CD4-positive, alpha-beta T cell (primary cell): ENCODE results near the gene CD9. TPM values are rescaled to one million over a fixed set of nuclear protein-coding genes. Genes with fewer than 3 reads are reported as not detected.
"Not testable (repeated sequence)": the region's sequence is repeated elsewhere in the genome, so short reads cannot be mapped to it uniquely, and the experiment has no call there.

Experiments
- ATAC-seq: fragments of 200-7000 bp; cut with Tn5 transposase; one replicate; pipeline ENCODE4 v1.10.0; 2022; ENCODE audit warnings: mild to moderate bottlenecking; ENCODE audit not compliant: poor library complexity
- CTCF ChIA-PET: fragments of 350-600 bp; sonication (Branson Sonifier 250); formaldehyde crosslinking; loops from one replicate; lab custom pipeline; 2021; ENCODE audit warnings: antibody characterized with exemption, inconsistent platforms; lab: Charles Lee
- POLR2A ChIA-PET: fragments of 350-600 bp; sonication (Branson Sonifier 250); formaldehyde crosslinking; loops from one replicate; lab custom pipeline; 2021; ENCODE audit warnings: antibody characterized with exemption, inconsistent platforms; lab: Charles Lee
- DNase-seq, 14 experiments: peaks; one replicate each; pipeline ENCODE4 v3.0.0-alpha.2; 2013 to 2020; ENCODE audit warnings: mixed read lengths in 2 of 14
- H3K27ac ChIP-seq, 2 donors: one replicate each; pipeline versions ENCODE4 v1.5.1 to v1.7.0; 2013; ENCODE audit warnings: low read length in 2 of 2, low read depth in 1 of 2, mild to moderate bottlenecking in 1 of 2
- H3K27me3 ChIP-seq, 2 experiments: 1 replicate in 1 of 2; 2 replicates in 1 of 2; pipeline versions ENCODE4 v1.6.1 to v1.7.0; 2013; ENCODE audit warnings: low read length in 2 of 2, control low read depth in 1 of 2, mild to moderate bottlenecking in 1 of 2, moderate library complexity in 1 of 2; ENCODE audit not compliant: insufficient read depth in 2 of 2, control insufficient read depth in 1 of 2
- H3K36me3 ChIP-seq: one replicate; pipeline ENCODE4 v1.6.1; 2013; ENCODE audit warnings: low read length, control low read depth; ENCODE audit not compliant: insufficient read depth
- H3K4me1 ChIP-seq: one replicate; pipeline ENCODE4 v1.6.1; 2013; ENCODE audit warnings: low read length, control low read depth; ENCODE audit not compliant: insufficient read depth
- H3K4me3 ChIP-seq: one replicate; pipeline ENCODE4 v1.5.1; 2013; ENCODE audit warnings: mild to moderate bottlenecking, low read length, moderate library complexity
- H3K9me3 ChIP-seq, 2 experiments: 1 replicate in 1 of 2; 2 replicates in 1 of 2; pipeline versions ENCODE4 v1.6.1 to v1.7.0; 2013; ENCODE audit warnings: low read length in 2 of 2, mild to moderate bottlenecking in 2 of 2, control low read depth in 1 of 2, moderate library complexity in 1 of 2; ENCODE audit not compliant: control insufficient read depth in 1 of 2, insufficient read depth in 1 of 2
- H3K27ac Mint-ChIP-seq: one replicate; pipeline ENCODE4 v1.8.0; 2020; ENCODE audit warnings: mixed read lengths
- H3K27me3 Mint-ChIP-seq: one replicate; pipeline ENCODE4 v1.8.0; 2021; ENCODE audit warnings: mixed read lengths
- H3K36me3 Mint-ChIP-seq: one replicate; pipeline ENCODE4 v1.8.0; 2021; ENCODE audit warnings: low read depth, mixed read lengths
- H3K4me1 Mint-ChIP-seq: one replicate; pipeline ENCODE4 v1.8.0; 2021; ENCODE audit warnings: low read depth, mixed read lengths
- H3K4me3 Mint-ChIP-seq: one replicate; pipeline ENCODE4 v1.8.0; 2020; ENCODE audit warnings: mild to moderate bottlenecking, mixed read lengths
- H3K9me3 Mint-ChIP-seq: one replicate; pipeline ENCODE4 v1.8.0; 2020; ENCODE audit warnings: mixed read lengths
- CTCF ChIP-seq: fragments of 200-600 bp; IDR thresholded peaks from one replicate; pipeline ENCODE4 v1.8.0; 2022; ENCODE audit warnings: antibody characterized with exemption, mild to moderate bottlenecking
- intact Hi-C, 2 experiments: fragments of 100-400 bp; cut with DNase I in 1 of 2; cut with micrococcal nuclease in 1 of 2; formaldehyde crosslinking; loops; one replicate each; pipeline versions ENCODE4 v1.15.1 to v1.9.0; 2023 to 2025; cut with DNase I, micrococcal nuclease
- total RNA-seq, 174 experiments: library from RNA in 2 of 174; stranded (reverse) in 2 of 174; gene quantifications; one replicate each; pipeline ENCODE4 v1.2.3 and lab custom pipeline; 2021 to 2026

Gene CD9
- total RNA-seq, 2 experiments from 2014 or later = 0.36 to 0.66 TPM

DNA sequence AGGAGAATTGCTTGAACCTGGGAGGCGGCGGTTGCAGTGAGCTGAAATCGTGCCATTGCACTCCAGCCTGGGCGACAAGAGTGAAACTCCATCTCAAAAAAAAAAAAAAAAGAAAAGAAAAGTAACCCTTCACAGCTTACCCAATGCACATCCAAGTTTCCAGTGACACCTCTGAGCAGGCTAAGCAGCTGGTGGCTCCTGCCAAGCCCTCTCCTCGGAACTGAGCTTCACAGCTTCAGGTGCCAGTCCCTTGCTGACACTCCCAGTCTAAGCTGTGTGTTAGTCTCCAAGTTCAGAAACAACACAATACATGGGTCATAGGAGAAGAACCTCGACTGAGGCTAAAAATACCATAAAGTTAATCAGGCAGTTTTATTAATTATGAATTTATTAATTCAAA is 7.9 kb downstream of the CD9 start:
- H3K27me3 ChIP-seq = peaks cover 5 to 6% of the 10 kb centered on the region in 2 experiments
- H3K9me3 ChIP-seq = no peaks in the 10 kb centered on the region
- Mint-ChIP-seq H3K27ac (no peak overlapping the region), H3K36me3 (no peaks in the 10 kb centered on the region), H3K4me1 (peaks cover 14% of the 10 kb centered on the region), H3K4me3 (no peak overlapping the region), H3K9me3 (no peaks in the 10 kb centered on the region), H3K27me3 (peaks cover 21% of the 10 kb centered on the region)
- ChIA-PET CTCF (interaction anchor here (0.6 kb wide), 1 partner anchor 1593 kb away, joined by 3 read pairs; no protein-coding TSS in a partner anchor), POLR2A (no interaction called here)
- no peak for ATAC-seq
- intact Hi-C loops = no loop called here
- no peak for DNase-seq
- no peaks in the 10 kb centered on the region for H3K4me1 ChIP-seq
- TF ChIP-seq CTCF = no peak
- H3K4me3 ChIP-seq = no peak overlapping the region
- H3K36me3 ChIP-seq = no peaks in the 10 kb centered on the region
- no peak overlapping the region for H3K27ac ChIP-seq

DNA sequence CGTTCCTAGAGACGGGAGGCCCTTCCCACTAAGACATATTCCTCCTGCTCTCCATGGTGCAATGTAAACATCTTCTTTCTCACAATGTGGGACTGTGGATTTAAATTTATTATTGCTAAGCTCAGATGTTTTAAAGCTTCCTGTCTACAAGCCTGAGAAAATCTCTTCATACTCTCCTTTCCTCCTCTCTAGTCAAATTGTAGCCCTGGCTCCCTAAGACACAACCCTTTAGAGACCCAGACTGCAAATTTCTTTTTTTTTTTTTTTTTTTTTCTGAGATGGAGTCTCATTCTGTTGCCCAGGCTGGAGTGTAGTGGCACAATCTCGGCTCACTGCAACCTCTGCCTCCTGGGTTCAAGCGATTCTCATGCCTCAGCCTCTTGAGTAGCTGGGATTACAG is 9.2 kb downstream of the CD9 start:
- H3K36me3 Mint-ChIP-seq, H3K4me3 ChIP-seq, H3K9me3 Mint-ChIP-seq, H3K27me3 ChIP-seq, H3K9me3 ChIP-seq, H3K27me3 Mint-ChIP-seq, intact Hi-C loops, CTCF ChIA-PET, H3K4me1 ChIP-seq, H3K27ac ChIP-seq, H3K36me3 ChIP-seq, H3K4me3 Mint-ChIP-seq, ATAC-seq, DNase-seq, H3K27ac Mint-ChIP-seq: not testable (repeated sequence)
- POLR2A ChIA-PET = interaction anchor here (0.6 kb wide), 1 partner anchor 21 kb away, joined by 3 read pairs; no protein-coding TSS in a partner anchor
- H3K4me1 Mint-ChIP-seq = peaks cover 15% of the 10 kb centered on the region

- ChIA-PET POLR2A (no interaction called here), CTCF (no interaction called here)
- H3K27ac ChIP-seq = no peak overlapping the region
- no peaks in the 10 kb centered on the region for H3K4me1 ChIP-seq
- Mint-ChIP-seq H3K9me3 (no peaks in the 10 kb centered on the region), H3K4me1 (peaks cover 9% of the 10 kb centered on the region), H3K27me3 (no peaks in the 10 kb centered on the region), H3K27ac (no peak overlapping the region), H3K36me3 (no peaks in the 10 kb centered on the region), H3K4me3 (no peak overlapping the region)
- ATAC-seq (no peak), DNase-seq (no peak)
- intact Hi-C loops = loop anchor here in 1 of 2 experiments (10.0 kb wide), 1 partner anchor 963 kb away; no protein-coding TSS in a partner anchor
- no peaks in the 10 kb centered on the region for H3K36me3 ChIP-seq
- no peak overlapping the region for H3K4me3 ChIP-seq
- TF ChIP-seq CTCF = no peak
- H3K27me3 ChIP-seq = peaks cover 0 to 2% of the 10 kb centered on the region in 2 experiments
- H3K9me3 ChIP-seq = no peaks in the 10 kb centered on the region
These were observed 11.2 kb downstream of the CD9 start for GRCh38 chr12:6211421-6211869.

DNA sequence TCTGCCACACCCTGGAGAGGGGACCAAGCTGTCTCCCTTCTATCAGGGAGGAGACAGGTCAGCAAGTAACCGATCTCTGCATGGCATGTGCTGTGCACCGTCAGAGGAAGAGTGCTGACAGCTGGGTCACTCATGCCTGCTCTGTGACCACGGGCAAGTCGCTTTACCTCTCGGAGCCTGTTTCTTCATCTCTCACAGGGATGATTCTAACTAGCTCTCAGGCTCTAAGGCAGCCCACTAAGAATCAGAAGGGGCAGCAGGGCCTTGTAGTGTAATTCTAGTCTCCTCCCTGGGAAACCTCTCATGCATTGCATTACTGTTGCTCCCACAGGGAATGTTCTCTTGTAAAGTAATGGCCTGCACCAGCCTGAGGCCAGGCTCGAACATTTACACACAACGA is 11.9 kb downstream of the CD9 start:
- ChIA-PET POLR2A (no interaction called here), CTCF (no interaction called here)
- Mint-ChIP-seq H3K27ac (no peak overlapping the region), H3K9me3 (no peaks in the 10 kb centered on the region), H3K27me3 (no peaks in the 10 kb centered on the region), H3K4me1 (peaks cover 9% of the 10 kb centered on the region), H3K36me3 (no peaks in the 10 kb centered on the region), H3K4me3 (no peak overlapping the region)
- Histone ChIP-seq H3K27ac (no peak overlapping the region), H3K4me3 (no peak overlapping the region), H3K4me1 (no peaks in the 10 kb centered on the region), H3K9me3 (no peaks in the 10 kb centered on the region), H3K36me3 (no peaks in the 10 kb centered on the region), H3K27me3 (peaks cover 0 to 2% of the 10 kb centered on the region in 2 experiments)
- no peak for ATAC-seq
- TF ChIP-seq CTCF = no peak
- DNase-seq = no peak
- intact Hi-C loops = loop anchor here in 1 of 2 experiments (10.0 kb wide), 1 partner anchor 963 kb away; no protein-coding TSS in a partner anchor
